Medulla oblongata (tissue), 1 donor: ENCODE measurements around the gene TMEM187.

Experiments used
- DNase-seq: peaks from one replicate; pipeline ENCODE4 v3.0.0-alpha.2; 2015; ENCODE audit errors: extremely low spot score

TMEM187 gene

GRCh38 chrX:153954558-153955227 is 17.9 kb upstream of the TMEM187 start:
- no peak for DNase-seq

- DNase-seq = no peak
Measured at GRCh38 chrX:153955228-153955732, 17.3 kb upstream of the TMEM187 start.

GRCh38 chrX:153956044-153956907 is 16.3 kb upstream of the TMEM187 start:
- no peak for DNase-seq

GRCh38 chrX:153957224-153957623 is 15.3 kb upstream of the TMEM187 start:
- no peak for DNase-seq

- DNase-seq = no peak
Measured at GRCh38 chrX:153958605-153959004, 13.9 kb upstream of the TMEM187 start.

GRCh38 chrX:153959649-153960048 is 12.9 kb upstream of the TMEM187 start:
- no peak for DNase-seq

- no peak for DNase-seq
Measured at GRCh38 chrX:153960077-153960476, 12.5 kb upstream of the TMEM187 start.

GRCh38 chrX:153960786-153961185 is 11.8 kb upstream of the TMEM187 start:
- DNase-seq = no peak

- DNase-seq = no peak
Measured at GRCh38 chrX:153961292-153961691, 11.3 kb upstream of the TMEM187 start.

- DNase-seq = no peak
Measured at GRCh38 chrX:153963546-153963945, 9.0 kb upstream of the TMEM187 start.

- DNase-seq = no peak
Measured at GRCh38 chrX:153964105-153964504, 8.4 kb upstream of the TMEM187 start.

- no peak for DNase-seq
Measured at GRCh38 chrX:153965406-153965805, 7.1 kb upstream of the TMEM187 start.

- DNase-seq = no peak
Measured at GRCh38 chrX:153966283-153966688, 6.3 kb upstream of the TMEM187 start.

- DNase-seq = no peak
Measured at GRCh38 chrX:153966841-153967535, 5.6 kb upstream of the TMEM187 start.

GRCh38 chrX:153967536-153968224 is 4.9 kb upstream of the TMEM187 start:
- DNase-seq = no peak

GRCh38 chrX:153968255-153968654 is 4.3 kb upstream of the TMEM187 start:
- no peak for DNase-seq

- no peak for DNase-seq
Measured at GRCh38 chrX:153968754-153969124, 3.8 kb upstream of the TMEM187 start.

GRCh38 chrX:153969125-153969903 is 3.2 kb upstream of the TMEM187 start:
- DNase-seq = no peak

GRCh38 chrX:153969904-153970356 is 2.6 kb upstream of the TMEM187 start:
- peak; percentile 61 for DNase-seq

GRCh38 chrX:153970357-153971123 is 2.0 kb upstream of the TMEM187 start:
- peak; percentile 56 for DNase-seq
